Subcutaneous adipose tissue (tissue), 4 donors: Measurements from ENCODE around the gene PRMT7. TPM values are rescaled to one million over a fixed set of nuclear protein-coding genes. Genes with fewer than 3 reads are reported as not detected.

Experiments used
- CTCF ChIP-seq: fragments of 450-650 bp; IDR thresholded peaks from one replicate; pipeline ENCODE4 v1.5.1; 2016; ENCODE audit warnings: low read depth, mild to moderate bottlenecking, control low read depth, antibody characterized with exemption, moderate library complexity
- total RNA-seq, 4 donors: library from RNA; depleted of rRNA; stranded (reverse); fragments of >200 nt; gene quantifications; one replicate each; pipeline ENCODE4 v1.1.0, GENCODE V29; 2016

Gene PRMT7
- total RNA-seq, 4 donors from 2014 or later = 32.6 to 70.8 (median 55.8) TPM

GRCh38 chr16:68374961-68375660, 64.3 kb downstream of the PRMT7 start:
- no peak for TF ChIP-seq CTCF

- TF ChIP-seq CTCF = no peak
Observed at GRCh38 chr16:68375801-68376536, 65.2 kb downstream of the PRMT7 start.

GRCh38 chr16:68376590-68376989, 65.8 kb downstream of the PRMT7 start:
- TF ChIP-seq CTCF = no peak

GRCh38 chr16:68377221-68377620, 66.4 kb downstream of the PRMT7 start:
- no peak for TF ChIP-seq CTCF

- TF ChIP-seq CTCF = no peak
Observed at GRCh38 chr16:68377667-68378393, 67.0 kb downstream of the PRMT7 start.

- no peak for TF ChIP-seq CTCF
Observed at GRCh38 chr16:68378436-68379415, 67.9 kb downstream of the PRMT7 start.
